ENCODE data around the gene ZNF621.

- no peak for TF ChIP-seq POLR2A (IDR thresholded peaks at IDR 0.05)
- TF ChIP-seq CTCF (IDR thresholded peaks at IDR 0.05 in 4 of 5, conservative IDR thresholded peaks at IDR 0.05 in 1 of 5): no peak
Measured at GRCh38 chr3:40566694-40567093, 41.9 kb downstream of the ZNF621 start.
